ENCODE results near the gene SAPCD1. TPM values are rescaled to one million over a fixed set of nuclear protein-coding genes. Genes with fewer than 3 reads are reported as not detected.

Gene SAPCD1
- total and polyA plus RNA-seq, 2 donors (not counting 3 experiments of a cell fraction or from before 2014, with no cell fraction given), result 1.6 to 11.7 TPM

DNA sequence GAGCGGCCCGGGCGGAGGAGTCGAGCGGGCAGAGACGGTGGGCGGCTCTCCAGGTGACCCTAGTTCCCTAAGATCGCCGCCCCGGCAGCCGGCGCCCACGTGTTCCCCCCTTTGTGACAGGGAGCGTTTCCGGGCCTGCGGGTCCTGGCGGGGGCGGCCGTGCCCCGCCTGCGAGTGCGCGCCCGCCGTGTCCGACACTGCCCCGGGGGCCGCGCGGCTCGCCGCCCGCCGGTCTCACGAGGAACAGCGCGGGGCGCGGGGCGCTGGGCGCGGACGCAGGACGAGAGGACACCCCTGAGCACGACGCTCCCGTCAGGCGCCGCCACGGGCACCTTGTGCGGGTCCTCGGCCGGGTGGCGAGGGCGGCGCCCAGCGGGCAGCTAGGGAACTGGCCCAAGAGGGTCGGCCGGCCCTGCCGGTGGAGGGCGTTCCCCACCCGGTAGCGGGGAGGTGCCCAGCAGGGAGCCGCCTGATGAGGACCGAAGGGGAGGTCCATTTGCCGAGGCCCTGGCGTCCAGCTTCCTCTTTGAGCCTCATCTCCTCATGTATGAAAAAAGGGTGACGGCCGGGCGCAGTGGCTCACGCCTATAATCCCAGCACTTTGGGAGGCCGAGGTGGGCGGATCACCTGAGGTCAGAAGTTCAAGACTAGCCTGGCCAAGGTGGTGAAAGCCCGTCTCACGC is 33.3 kb downstream of the SAPCD1 start, which contains the start of gene VARS1:
VARS1 (minus strand) TSS at position 137 of the 683 bp plus-strand sequence. CDS start 535 bp downstream, outside the sequence.
- FAIRE-seq (peak; percentile 95), DNase-seq (ENCODE audit: low read depth, low spot score) (peak; percentile 87)
- H3K4me1 ChIP-seq (ENCODE audit: control insufficient read depth, extremely low read depth, insufficient read depth, low read length), result peaks cover 15% of the 10 kb centered on the region
- TF ChIP-seq, protein P1, sequence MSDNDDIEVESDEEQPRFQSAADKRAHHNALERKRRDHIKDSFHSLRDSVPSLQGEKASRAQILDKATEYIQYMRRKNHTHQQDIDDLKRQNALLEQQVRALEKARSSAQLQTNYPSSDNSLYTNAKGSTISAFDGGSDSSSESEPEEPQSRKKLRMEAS (IDR thresholded peaks at IDR 0.05; ENCODE audit: insufficient read depth, insufficient read length), result peak; percentile 83
- TF ChIP-seq POLR2AphosphoS5 (IDR thresholded peaks at IDR 0.05; ENCODE audit: insufficient read depth, low read depth, low read length) (peak; percentile 88), MYC (IDR thresholded peaks at IDR 0.05; ENCODE audit: low read depth, low read length) (peak; percentile 34), JUN (IDR thresholded peaks at IDR 0.05; ENCODE audit: borderline replicate concordance, insufficient read depth, insufficient read length, low read depth) (no peak), GATA2 (IDR thresholded peaks at IDR 0.05; ENCODE audit: insufficient read depth, insufficient read length, low read depth, low read length) (no peak)
- TF ChIP-seq, protein P2, sequence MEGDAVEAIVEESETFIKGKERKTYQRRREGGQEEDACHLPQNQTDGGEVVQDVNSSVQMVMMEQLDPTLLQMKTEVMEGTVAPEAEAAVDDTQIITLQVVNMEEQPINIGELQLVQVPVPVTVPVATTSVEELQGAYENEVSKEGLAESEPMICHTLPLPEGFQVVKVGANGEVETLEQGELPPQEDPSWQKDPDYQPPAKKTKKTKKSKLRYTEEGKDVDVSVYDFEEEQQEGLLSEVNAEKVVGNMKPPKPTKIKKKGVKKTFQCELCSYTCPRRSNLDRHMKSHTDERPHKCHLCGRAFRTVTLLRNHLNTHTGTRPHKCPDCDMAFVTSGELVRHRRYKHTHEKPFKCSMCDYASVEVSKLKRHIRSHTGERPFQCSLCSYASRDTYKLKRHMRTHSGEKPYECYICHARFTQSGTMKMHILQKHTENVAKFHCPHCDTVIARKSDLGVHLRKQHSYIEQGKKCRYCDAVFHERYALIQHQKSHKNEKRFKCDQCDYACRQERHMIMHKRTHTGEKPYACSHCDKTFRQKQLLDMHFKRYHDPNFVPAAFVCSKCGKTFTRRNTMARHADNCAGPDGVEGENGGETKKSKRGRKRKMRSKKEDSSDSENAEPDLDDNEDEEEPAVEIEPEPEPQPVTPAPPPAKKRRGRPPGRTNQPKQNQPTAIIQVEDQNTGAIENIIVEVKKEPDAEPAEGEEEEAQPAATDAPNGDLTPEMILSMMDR (IDR thresholded peaks at IDR 0.05; ENCODE audit: extremely low read depth in 1 of 2, insufficient read depth in 1 of 2, low read depth in 1 of 2, low read length in 2 of 2), result peak; percentile 78 to 88
- BruUV-seq (replicated peaks), result no TSS peak
- peaks cover 18% of the 10 kb centered on the region for H3K79me2 ChIP-seq (ENCODE audit: control insufficient read depth, insufficient read depth, low read length)
- dilution Hi-C loops (cut with MboI; ENCODE audit: extremely low pct_ligation_motif_present, low sequenced_read_pairs) (no loop called here), intact Hi-C loops (cut with micrococcal nuclease) (loop anchor here (1.0 to 2.0 kb wide), 6 partner anchors 11 to 92 kb away; partner anchors contain the start of genes ABHD16A, HSPA1A, HSPA1B and HSPA1L)
- ChIA-PET POLR2A (interaction anchor here (1.0 to 1.1 kb wide), 3 partner anchors 11 to 32 kb away, joined by 6 to 13 read pairs (median 11); partner anchors contain the start of genes HSPA1A, HSPA1B, HSPA1L and LSM2), CTCF (interaction anchor here (0.6 to 3.0 kb wide), 19 partner anchors 11 to 250 kb away, joined by 3 to 28 read pairs (median 4); partner anchors contain the start of genes ATP6V1G2, C6orf47, CLIC1 and HSPA1A)
- H2AFZ ChIP-seq (ENCODE audit: low read depth, low read length), result peak within 1 kb of the TSS; percentile 78
- no peaks in the 10 kb centered on the region for H3K9me1 ChIP-seq (replicated peaks; ENCODE audit: control insufficient read depth, extremely low read depth, insufficient read depth, low read length)
- H3K9ac ChIP-seq (replicated peaks; ENCODE audit: extremely low read depth, insufficient read depth, low read length), result peak within 1 kb of the TSS; percentile 95
- peak within 1 kb of the TSS; percentile 49 to 71 (median 67) for H3K4me3 ChIP-seq (replicated peaks in 1 of 3; ENCODE audit: insufficient read depth in 1 of 3, low read depth in 1 of 3, low read length in 3 of 3)
- H3K9me3 ChIP-seq (replicated peaks; ENCODE audit: control insufficient read depth, insufficient read depth, low read length), result no peaks in the 10 kb centered on the region
- no peaks in the 10 kb centered on the region for H4K20me1 ChIP-seq (replicated peaks; ENCODE audit: control insufficient read depth, extremely low read depth, insufficient read depth, low read length)
- H3K36me3 ChIP-seq (ENCODE audit: control insufficient read depth in 2 of 2, extremely low read depth in 1 of 2, insufficient read depth in 2 of 2, low read length in 2 of 2), result peaks cover 0 to 4% of the 10 kb centered on the region in 2 experiments
- no peaks in the 10 kb centered on the region for H3K27me3 ChIP-seq (ENCODE audit: control insufficient read depth in 2 of 2, insufficient read depth in 2 of 2, low read length in 2 of 2)
- peak within 1 kb of the TSS; percentile 89 for H3K27ac ChIP-seq (ENCODE audit: insufficient read depth, low read depth, low read length)
- peak within 1 kb of the TSS; percentile 82 for H3K4me2 ChIP-seq (ENCODE audit: insufficient read depth, low read length)

Data from endothelial cell of umbilical vein (primary cell).